Nephron (organoid): ENCODE data around the gene SLBP.

Experiments
- H3K27ac Mint-ChIP-seq, 3 experiments: 2 replicates each; pipeline ENCODE4 v1.8.0; 2020; ENCODE audit warnings: mixed read lengths in 3 of 3, mild to moderate bottlenecking in 2 of 3, moderate library complexity in 1 of 3
- H3K27me3 Mint-ChIP-seq: 2 replicates; pipeline ENCODE4 v1.8.0; 2021; ENCODE audit warnings: low read depth, mild to moderate bottlenecking, moderate library complexity, mixed read lengths
- H3K36me3 Mint-ChIP-seq: 2 replicates; pipeline ENCODE4 v1.8.0; 2020; ENCODE audit warnings: low read depth, mixed read lengths
- H3K4me1 Mint-ChIP-seq: 2 replicates; pipeline ENCODE4 v1.8.0; 2020; ENCODE audit warnings: mixed read lengths
- H3K4me3 Mint-ChIP-seq, 3 experiments: 2 replicates each; pipeline ENCODE4 v1.8.0; 2020; ENCODE audit warnings: mild to moderate bottlenecking in 3 of 3, mixed read lengths in 3 of 3, moderate library complexity in 2 of 3
- H3K9me3 Mint-ChIP-seq: 2 replicates; pipeline ENCODE4 v1.8.0; 2020; ENCODE audit warnings: mixed read lengths
- CTCF ChIP-seq, 3 experiments: fragments of 200-600 bp; sonication (generic); IDR thresholded peaks; one replicate each; pipeline ENCODE4 v1.5.0; 2021; ENCODE audit warnings: antibody characterized with exemption in 3 of 3; ENCODE audit not compliant: unreplicated experiment in 3 of 3

SLBP gene

GRCh38 chr4:1661695-1662094, 50.4 kb downstream of the SLBP start:
- no peak for TF ChIP-seq CTCF (IDR thresholded peaks at IDR 0.05; ENCODE audit: unreplicated experiment in 3 of 3)
- H3K9me3 Mint-ChIP-seq: no peaks in the 10 kb centered on the region
- no peaks in the 10 kb centered on the region for H3K4me1 Mint-ChIP-seq
- H3K4me3 Mint-ChIP-seq: no peak overlapping the region
- no peaks in the 10 kb centered on the region for H3K27me3 Mint-ChIP-seq
- H3K27ac Mint-ChIP-seq: no peak overlapping the region
- H3K36me3 Mint-ChIP-seq: no peaks in the 10 kb centered on the region

GRCh38 chr4:1660948-1661677, 51.0 kb downstream of the SLBP start:
- no peaks in the 10 kb centered on the region for H3K4me1 Mint-ChIP-seq
- no peaks in the 10 kb centered on the region for H3K36me3 Mint-ChIP-seq
- H3K27ac Mint-ChIP-seq: no peak overlapping the region
- no peak overlapping the region for H3K4me3 Mint-ChIP-seq
- H3K27me3 Mint-ChIP-seq: no peaks in the 10 kb centered on the region
- H3K9me3 Mint-ChIP-seq: no peaks in the 10 kb centered on the region
- no peak for TF ChIP-seq CTCF (IDR thresholded peaks at IDR 0.05; ENCODE audit: unreplicated experiment in 3 of 3)

- Mint-ChIP-seq H3K4me1 (peaks cover under 1% of the 10 kb centered on the region), H3K36me3 (no peaks in the 10 kb centered on the region), H3K9me3 (no peaks in the 10 kb centered on the region), H3K4me3 (no peak overlapping the region), H3K27ac (no peak overlapping the region), H3K27me3 (no peaks in the 10 kb centered on the region)
- TF ChIP-seq CTCF (IDR thresholded peaks at IDR 0.05; ENCODE audit: unreplicated experiment in 3 of 3): no peak
Observed at GRCh38 chr4:1659104-1660043, 52.7 kb downstream of the SLBP start.

- Mint-ChIP-seq H3K27ac (no peak overlapping the region), H3K9me3 (no peaks in the 10 kb centered on the region), H3K27me3 (no peaks in the 10 kb centered on the region), H3K4me3 (no peak overlapping the region), H3K4me1 (peaks cover 4% of the 10 kb centered on the region), H3K36me3 (no peaks in the 10 kb centered on the region)
- TF ChIP-seq CTCF (IDR thresholded peaks at IDR 0.05; ENCODE audit: unreplicated experiment in 3 of 3): no peak
Observed at GRCh38 chr4:1658581-1658980, 53.5 kb downstream of the SLBP start.

DNA sequence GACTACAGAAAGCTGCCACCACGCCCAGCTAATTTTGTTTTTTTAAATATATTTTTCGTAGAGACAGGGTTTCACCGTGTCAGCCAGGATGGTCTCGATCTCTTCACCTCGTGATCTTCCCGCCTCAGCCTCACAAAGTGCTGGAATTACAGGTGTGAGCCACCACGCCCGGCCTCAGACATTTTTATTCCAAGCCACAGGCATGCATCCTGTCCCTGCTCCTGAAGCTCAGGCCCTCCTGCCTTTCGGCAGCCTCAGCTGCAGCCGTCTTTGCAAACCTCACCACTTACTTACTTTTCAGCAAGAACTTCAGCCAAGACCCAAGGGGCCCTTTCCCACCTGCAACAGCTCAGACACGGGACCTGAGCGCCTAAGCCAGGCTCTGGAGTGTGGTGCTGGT, 54.0 kb downstream of the SLBP start:
- Mint-ChIP-seq H3K4me3 (no peak overlapping the region), H3K9me3 (no peaks in the 10 kb centered on the region), H3K36me3 (no peaks in the 10 kb centered on the region), H3K4me1 (peaks cover 4% of the 10 kb centered on the region), H3K27me3 (no peaks in the 10 kb centered on the region), H3K27ac (no peak overlapping the region)
- no peak for TF ChIP-seq CTCF (IDR thresholded peaks at IDR 0.05; ENCODE audit: unreplicated experiment in 3 of 3)
